Measurements from ENCODE around the gene TRABD2B.

DNA sequence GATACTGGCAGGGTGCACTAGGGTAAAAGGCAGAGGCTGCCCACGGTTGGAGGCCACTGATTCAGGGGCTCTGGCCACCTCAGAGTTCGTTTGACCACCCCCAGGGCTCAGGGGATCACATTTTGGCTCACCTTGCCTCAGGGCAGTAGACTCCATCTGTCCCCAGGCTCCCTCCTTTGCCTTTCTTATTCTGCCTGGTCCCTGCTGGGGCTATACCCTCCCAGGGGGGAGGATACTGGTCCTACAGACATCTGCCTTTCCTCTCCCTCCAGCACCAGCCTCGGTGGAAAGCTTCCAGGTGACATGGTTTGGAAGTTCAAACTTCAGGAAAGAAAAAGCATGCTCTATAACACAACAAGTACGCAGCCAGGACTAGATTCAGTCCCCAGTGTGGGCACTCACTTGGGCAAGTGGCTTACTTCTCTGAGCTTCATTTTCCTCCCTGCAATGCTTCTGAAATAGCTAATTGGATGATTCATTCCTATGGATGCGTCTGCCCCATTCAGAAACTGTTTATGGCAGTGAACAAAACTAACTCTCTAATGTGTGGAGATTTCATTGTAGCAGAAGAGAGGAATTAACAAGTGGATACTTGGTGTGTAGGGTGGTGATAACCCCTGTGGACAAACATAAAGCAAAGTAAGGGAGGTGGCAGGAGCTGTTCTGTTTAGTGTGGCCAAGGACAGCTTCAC is 154.8 kb downstream of the TRABD2B start:
- TF ChIP-seq, protein P1, sequence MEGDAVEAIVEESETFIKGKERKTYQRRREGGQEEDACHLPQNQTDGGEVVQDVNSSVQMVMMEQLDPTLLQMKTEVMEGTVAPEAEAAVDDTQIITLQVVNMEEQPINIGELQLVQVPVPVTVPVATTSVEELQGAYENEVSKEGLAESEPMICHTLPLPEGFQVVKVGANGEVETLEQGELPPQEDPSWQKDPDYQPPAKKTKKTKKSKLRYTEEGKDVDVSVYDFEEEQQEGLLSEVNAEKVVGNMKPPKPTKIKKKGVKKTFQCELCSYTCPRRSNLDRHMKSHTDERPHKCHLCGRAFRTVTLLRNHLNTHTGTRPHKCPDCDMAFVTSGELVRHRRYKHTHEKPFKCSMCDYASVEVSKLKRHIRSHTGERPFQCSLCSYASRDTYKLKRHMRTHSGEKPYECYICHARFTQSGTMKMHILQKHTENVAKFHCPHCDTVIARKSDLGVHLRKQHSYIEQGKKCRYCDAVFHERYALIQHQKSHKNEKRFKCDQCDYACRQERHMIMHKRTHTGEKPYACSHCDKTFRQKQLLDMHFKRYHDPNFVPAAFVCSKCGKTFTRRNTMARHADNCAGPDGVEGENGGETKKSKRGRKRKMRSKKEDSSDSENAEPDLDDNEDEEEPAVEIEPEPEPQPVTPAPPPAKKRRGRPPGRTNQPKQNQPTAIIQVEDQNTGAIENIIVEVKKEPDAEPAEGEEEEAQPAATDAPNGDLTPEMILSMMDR (IDR thresholded peaks at IDR 0.05; ENCODE audit: insufficient read depth, low read depth, low read length): no peak
- TF ChIP-seq EZH2 (IDR thresholded peaks at IDR 0.05; ENCODE audit: insufficient read depth, low read length): no peak
